A549 (cell line): ENCODE measurements around the gene FAM3A. TPM values are rescaled to one million over a fixed set of nuclear protein-coding genes. Genes with fewer than 3 reads are reported as not detected.

ENCODE experiments used
- ATAC-seq, 2 experiments: fragments of 200-7000 bp in 1 of 2; fragments of >200 bp in 1 of 2; cut with Nextera tagmentation in 1 of 2; cut with Tn5 transposase in 1 of 2; 3 replicates each; pipeline versions ENCODE4 v1.8.0 to v1.9.1; 2018 to 2020; ENCODE audit warnings: mild to moderate bottlenecking in 1 of 2, moderate library complexity in 1 of 2
- CTCF ChIA-PET: fragments of 300-600 bp; sonication (Branson Sonifier 250); formaldehyde crosslinking; extraction: SDS; loops from one replicate; lab custom pipeline; 2021; ENCODE audit warnings: antibody characterized with exemption, inconsistent platforms; lab: Yijun Ruan, JAX
- POLR2A ChIA-PET: fragments of 350-600 bp; formaldehyde crosslinking; extraction: SDS; loops from one replicate; lab custom pipeline; 2021; ENCODE audit warnings: antibody characterized with exemption, inconsistent platforms; lab: Yijun Ruan, JAX
- DNase-seq, 2 experiments: peaks; one replicate each; pipeline versions ENCODE4 v3.0.0 to v3.0.0-alpha.2; 2011 to 2016; ENCODE audit warnings: low read depth in 1 of 2, low spot score in 1 of 2
- FAIRE-seq: peaks from 2 replicates; lab custom pipeline; 2011; peaks lifted over from hg19 to GRCh38; lab: Jason Lieb, UNC
- H3K27ac ChIP-seq, 2 experiments: fragments of >200 bp; sonication (Bioruptor Twin); formaldehyde crosslinking; 3 replicates each; pipeline ENCODE4 v1.5.1; 2016 to 2017
- H3K4me1 ChIP-seq: fragments of >200 bp; sonication (Bioruptor Twin); formaldehyde crosslinking; 3 replicates; pipeline ENCODE4 v1.6.1; 2016
- H3K4me2 ChIP-seq: fragments of >200 bp; sonication (Bioruptor Twin); formaldehyde crosslinking; 3 replicates; pipeline ENCODE4 v1.6.1; 2016
- H3K4me3 ChIP-seq: fragments of >200 bp; sonication (Bioruptor Twin); formaldehyde crosslinking; 3 replicates; pipeline ENCODE4 v1.5.1; 2016
- H3K9me3 ChIP-seq: fragments of >200 bp; sonication (Bioruptor Twin); formaldehyde crosslinking; 3 replicates; pipeline ENCODE4 v1.6.1; 2016
- BHLHE40 ChIP-seq: IDR thresholded peaks from 2 replicates; pipeline ENCODE4 v1.6.1; 2012; ENCODE audit warnings: low read depth, low read length, inconsistent platforms
- CBX2 ChIP-seq: fragments of 200-600 bp; sonication (generic); IDR thresholded peaks from 2 replicates; pipeline ENCODE4 v1.6.1; 2016; ENCODE audit warnings: low read depth, mild to moderate bottlenecking, borderline replicate concordance
- CBX8 ChIP-seq: fragments of 200-600 bp; sonication (generic); IDR thresholded peaks from 2 replicates; pipeline ENCODE4 v1.6.1; 2016
- CEBPB ChIP-seq, 2 experiments: fragments of >200 bp in 1 of 2; sonication (Bioruptor Twin) in 1 of 2; formaldehyde crosslinking in 1 of 2; IDR thresholded peaks; 2 replicates each; pipeline ENCODE4 v1.6.1; 2012 to 2016
- EHF ChIP-seq: fragments of 250-450 bp; sonication (Bioruptor Pico); IDR thresholded peaks from 2 replicates; pipeline ENCODE4 v1.5.0; 2020; ENCODE audit warnings: mild to moderate bottlenecking
- EP300 ChIP-seq, 2 experiments: fragments of >200 bp; sonication (Bioruptor Twin); formaldehyde crosslinking; IDR thresholded peaks; 2 replicates in 1 of 2; 3 replicates in 1 of 2; pipeline ENCODE4 v1.6.1; 2016 to 2017
- ESRRA ChIP-seq: fragments of 150-350 bp; IDR thresholded peaks from 2 replicates; pipeline ENCODE4 v1.6.1; 2014; ENCODE audit warnings: mild to moderate bottlenecking, low read length, borderline replicate concordance
- FOSL2 ChIP-seq, 2 experiments: fragments of 450-650 bp in 1 of 2; fragments of >200 bp in 1 of 2; sonication (Bioruptor Twin) in 1 of 2; formaldehyde crosslinking; IDR thresholded peaks; 2 replicates each; pipeline versions ENCODE4 v1.5.0 to v1.6.1; 2016 to 2020; ENCODE audit warnings: mild to moderate bottlenecking in 1 of 2, moderate library complexity in 1 of 2
- HDAC2 ChIP-seq: fragments of 200-600 bp; sonication (generic); IDR thresholded peaks from 2 replicates; pipeline ENCODE4 v1.6.1; 2016
- HEYL ChIP-seq: fragments of 250-450 bp; sonication (Bioruptor Pico); IDR thresholded peaks from 2 replicates; pipeline ENCODE4 v1.8.0; 2021; ENCODE audit warnings: mild to moderate bottlenecking, moderate library complexity
- HMGXB4 ChIP-seq: fragments of 250-450 bp; sonication (Bioruptor Pico); IDR thresholded peaks from 2 replicates; pipeline ENCODE4 v1.5.0; 2021; ENCODE audit warnings: mild to moderate bottlenecking, moderate library complexity, borderline replicate concordance
- HOXA7 ChIP-seq: fragments of 250-450 bp; sonication (Bioruptor Pico); IDR thresholded peaks from 2 replicates; pipeline ENCODE4 v1.5.0; 2020; ENCODE audit warnings: mild to moderate bottlenecking, moderate library complexity
- HOXB13 ChIP-seq: fragments of 250-450 bp; sonication (Bioruptor Pico); IDR thresholded peaks from 2 replicates; pipeline ENCODE4 v1.5.0; 2020; ENCODE audit warnings: low read depth, mild to moderate bottlenecking, moderate library complexity
- JUN ChIP-seq, 2 experiments: fragments of >200 bp; sonication (Bioruptor Twin); formaldehyde crosslinking; IDR thresholded peaks; 2 replicates in 1 of 2; 3 replicates in 1 of 2; pipeline ENCODE4 v1.6.1; 2016 to 2017
- KDM1A ChIP-seq: fragments of 200-600 bp; sonication (generic); IDR thresholded peaks from 2 replicates; pipeline ENCODE4 v1.6.1; 2016; ENCODE audit warnings: low read depth, mild to moderate bottlenecking
- NFE2L2 ChIP-seq: fragments of 150-350 bp; conservative IDR thresholded peaks from 2 replicates; pipeline ENCODE4 v1.6.1; 2014; ENCODE audit warnings: low read length
- NR3C1 ChIP-seq: fragments of >200 bp; sonication (Bioruptor Twin); formaldehyde crosslinking; IDR thresholded peaks from 3 replicates; pipeline ENCODE4 v1.6.1; 2017
- PHF8 ChIP-seq: fragments of 200-600 bp; sonication (generic); IDR thresholded peaks from 2 replicates; pipeline ENCODE4 v1.6.1; 2016; ENCODE audit warnings: low read depth, mild to moderate bottlenecking, antibody characterized with exemption, moderate library complexity, borderline replicate concordance
- RARB ChIP-seq: fragments of 250-450 bp; sonication (Bioruptor Pico); IDR thresholded peaks from 2 replicates; pipeline ENCODE4 v1.8.0; 2021; ENCODE audit warnings: mild to moderate bottlenecking, moderate library complexity
- RCOR1 ChIP-seq: fragments of 150-350 bp; IDR thresholded peaks from 2 replicates; pipeline ENCODE4 v1.6.1; 2014; ENCODE audit warnings: antibody characterized with exemption, low read length, low read depth
- TFCP2L1 ChIP-seq: fragments of 250-450 bp; sonication (Bioruptor Pico); IDR thresholded peaks from 2 replicates; pipeline ENCODE4 v1.5.0; 2021; ENCODE audit warnings: mild to moderate bottlenecking
- ZFP36 ChIP-seq: fragments of 450-650 bp; IDR thresholded peaks from 2 replicates; pipeline ENCODE4 v1.6.1; 2014; ENCODE audit warnings: borderline replicate concordance; ENCODE audit not compliant: partially characterized antibody
- ZNF302 ChIP-seq: fragments of 250-450 bp; sonication (Bioruptor Pico); IDR thresholded peaks from 2 replicates; pipeline ENCODE4 v1.9.0; 2021; ENCODE audit warnings: inconsistent platforms, mild to moderate bottlenecking, moderate library complexity
- WGBS: methylation state at CpG from one replicate; pipeline ENCODE4 v1.1.6; 2017; ENCODE audit errors: missing lambda C conversion rate; 5-methylcytosine and 5-hydroxymethylcytosine counted together
- polyA plus RNA-seq, 4 experiments: library from polyadenylated mRNA; depleted of rRNA in 3 of 4; stranded (reverse); fragments of >200 nt; fragmentation: RNase III in 1 of 4; extraction: RNeasy Plus Mini Kit Qiagen cat#74134 plus additional on column Dnase treatment in 1 of 4; gene quantifications; 2 replicates in 3 of 4; 3 replicates in 1 of 4; pipeline ENCODE4 v1.2.3, GENCODE V29; 2011 to 2017
- TF ChIP-seq, protein P1 (sequence below): fragments of >200 bp; sonication (Bioruptor Twin); formaldehyde crosslinking; IDR thresholded peaks from 3 replicates; pipeline ENCODE4 v1.6.1; 2016
- TF ChIP-seq, protein P2 (sequence below): IDR thresholded peaks from 2 replicates; pipeline ENCODE4 v1.6.1; 2012; ENCODE audit warnings: low read depth, borderline replicate concordance
- TF ChIP-seq, protein P3 (sequence below): fragments of 150-350 bp; IDR thresholded peaks from 2 replicates; pipeline ENCODE4 v1.6.1; 2014; ENCODE audit warnings: low read depth, mild to moderate bottlenecking, low read length
- TF ChIP-seq, protein P4 (sequence below): fragments of 450-650 bp; IDR thresholded peaks from 2 replicates; pipeline ENCODE4 v1.6.1; 2014; ENCODE audit warnings: antibody characterized with exemption

Gene FAM3A
- polyA plus RNA-seq, 2 of the 4 experiments (the other 2 are of a cell fraction): 21.7 to 36.7 TPM

- Histone ChIP-seq H3K27ac (peak overlapping the region; percentile 97 to 98; a peak in 5 of 6 replicates), H3K4me2 (peak overlapping the region; percentile 98), H3K9me3 (no peaks in the 10 kb centered on the region), H3K4me3 (no peak overlapping the region), H3K4me1 (peaks cover 24% of the 10 kb centered on the region)
- ATAC-seq (0 out of 6 replicates have a peak, but pooled peaks of 1 of the 2 experiments have one; percentile 5), DNase-seq (peak in 1 of 2 experiments; percentile 33), FAIRE-seq (no peak)
- ChIA-PET CTCF (interaction anchor here (1.7 kb wide), 2 partner anchors 38 to 111 kb away, joined by 4 read pairs; no protein-coding TSS in a partner anchor), POLR2A (no interaction called here)
- TF ChIP-seq, protein P1, sequence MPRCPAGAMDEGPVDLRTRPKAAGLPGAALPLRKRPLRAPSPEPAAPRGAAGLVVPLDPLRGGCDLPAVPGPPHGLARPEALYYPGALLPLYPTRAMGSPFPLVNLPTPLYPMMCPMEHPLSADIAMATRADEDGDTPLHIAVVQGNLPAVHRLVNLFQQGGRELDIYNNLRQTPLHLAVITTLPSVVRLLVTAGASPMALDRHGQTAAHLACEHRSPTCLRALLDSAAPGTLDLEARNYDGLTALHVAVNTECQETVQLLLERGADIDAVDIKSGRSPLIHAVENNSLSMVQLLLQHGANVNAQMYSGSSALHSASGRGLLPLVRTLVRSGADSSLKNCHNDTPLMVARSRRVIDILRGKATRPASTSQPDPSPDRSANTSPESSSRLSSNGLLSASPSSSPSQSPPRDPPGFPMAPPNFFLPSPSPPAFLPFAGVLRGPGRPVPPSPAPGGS: no peak
- TF ChIP-seq CBX8 (no peak), CEBPB (IDR thresholded peaks at IDR 0.05) (no peak), HMGXB4 (CRISPR knock-in tag) (no peak), EP300 (IDR thresholded peaks at IDR 0.05) (no peak), BHLHE40 (no peak), HDAC2 (no peak), PHF8 (no peak), JUN (IDR thresholded peaks at IDR 0.05) (no peak), HOXB13 (no peak), ZNF302 (CRISPR knock-in tag) (no peak), HOXA7 (CRISPR knock-in tag) (no peak), FOSL2 (IDR thresholded peaks at IDR 0.05) (no peak), FOSL2 (CRISPR knock-in tag; IDR thresholded peaks at IDR 0.05) (no peak), KDM1A (no peak), HEYL (no peak), RARB (no peak), ZFP36 (no peak)
- TF ChIP-seq, protein P2, sequence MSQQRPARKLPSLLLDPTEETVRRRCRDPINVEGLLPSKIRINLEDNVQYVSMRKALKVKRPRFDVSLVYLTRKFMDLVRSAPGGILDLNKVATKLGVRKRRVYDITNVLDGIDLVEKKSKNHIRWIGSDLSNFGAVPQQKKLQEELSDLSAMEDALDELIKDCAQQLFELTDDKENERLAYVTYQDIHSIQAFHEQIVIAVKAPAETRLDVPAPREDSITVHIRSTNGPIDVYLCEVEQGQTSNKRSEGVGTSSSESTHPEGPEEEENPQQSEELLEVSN: no peak
- TF ChIP-seq, protein P3, sequence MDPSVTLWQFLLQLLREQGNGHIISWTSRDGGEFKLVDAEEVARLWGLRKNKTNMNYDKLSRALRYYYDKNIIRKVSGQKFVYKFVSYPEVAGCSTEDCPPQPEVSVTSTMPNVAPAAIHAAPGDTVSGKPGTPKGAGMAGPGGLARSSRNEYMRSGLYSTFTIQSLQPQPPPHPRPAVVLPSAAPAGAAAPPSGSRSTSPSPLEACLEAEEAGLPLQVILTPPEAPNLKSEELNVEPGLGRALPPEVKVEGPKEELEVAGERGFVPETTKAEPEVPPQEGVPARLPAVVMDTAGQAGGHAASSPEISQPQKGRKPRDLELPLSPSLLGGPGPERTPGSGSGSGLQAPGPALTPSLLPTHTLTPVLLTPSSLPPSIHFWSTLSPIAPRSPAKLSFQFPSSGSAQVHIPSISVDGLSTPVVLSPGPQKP: no peak
- 67% methylated on average over 3 of the region's 16 CpGs for WGBS
Measured at GRCh38 chrX:154484255-154485149, 31.5 kb downstream of the FAM3A start.

- ATAC-seq: no peak
- no peak for TF ChIP-seq RCOR1
- TF ChIP-seq CBX2: no peak
- TF ChIP-seq, protein P3: no peak
- TF ChIP-seq NFE2L2: no peak
- no peak for TF ChIP-seq EHF
- TF ChIP-seq ESRRA: no peak
- no peak for TF ChIP-seq TFCP2L1 (CRISPR knock-in tag)
- TF ChIP-seq, protein P4, sequence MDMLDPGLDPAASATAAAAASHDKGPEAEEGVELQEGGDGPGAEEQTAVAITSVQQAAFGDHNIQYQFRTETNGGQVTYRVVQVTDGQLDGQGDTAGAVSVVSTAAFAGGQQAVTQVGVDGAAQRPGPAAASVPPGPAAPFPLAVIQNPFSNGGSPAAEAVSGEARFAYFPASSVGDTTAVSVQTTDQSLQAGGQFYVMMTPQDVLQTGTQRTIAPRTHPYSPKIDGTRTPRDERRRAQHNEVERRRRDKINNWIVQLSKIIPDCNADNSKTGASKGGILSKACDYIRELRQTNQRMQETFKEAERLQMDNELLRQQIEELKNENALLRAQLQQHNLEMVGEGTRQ: no peak
- no peak for TF ChIP-seq NR3C1
- no peak for TF ChIP-seq EP300 (IDR thresholded peaks at IDR 0.05)
- TF ChIP-seq HOXB13: no peak
- TF ChIP-seq, all 56 proteins: peak for 0
- no peak overlapping the region for H3K4me3 ChIP-seq
- DNase-seq: no peak
- peaks cover 20% of the 10 kb centered on the region for H3K4me1 ChIP-seq
- no peaks in the 10 kb centered on the region for H3K9me3 ChIP-seq
- CTCF ChIA-PET: interaction anchor here (1.7 kb wide), 2 partner anchors 37 to 110 kb away, joined by 4 read pairs; no protein-coding TSS in a partner anchor
- no peak overlapping the region for H3K27ac ChIP-seq
- POLR2A ChIA-PET: no interaction called here
- H3K4me2 ChIP-seq: no peak overlapping the region
- FAIRE-seq: peak; percentile 67
- WGBS: 87% methylated on average over 7 of the region's 7 CpGs
Measured at GRCh38 chrX:154483325-154483724, 32.7 kb downstream of the FAM3A start.
